Stimulated activated CD4-positive, alpha-beta T cell treated with anti-CD3 and anti-CD28 coated beads, Interleukin-1b, Interleukin-23, amount 100 ng/mL, for 4 hours (primary cell): ENCODE measurements around the gene PPM1N.
A peak's percentile ranks its signal among the peaks of the same experiment; 100 is the strongest.
"Not testable (repeated sequence)": the region's sequence is repeated elsewhere in the genome, so short reads cannot be mapped to it uniquely, and the experiment has no call there.

Experiments used
- DNase-seq, 2 donors: peaks; one replicate each; pipeline ENCODE4 v3.0.0-alpha.2; 2020; ENCODE audit warnings: low read depth in 2 of 2

PPM1N gene

DNA sequence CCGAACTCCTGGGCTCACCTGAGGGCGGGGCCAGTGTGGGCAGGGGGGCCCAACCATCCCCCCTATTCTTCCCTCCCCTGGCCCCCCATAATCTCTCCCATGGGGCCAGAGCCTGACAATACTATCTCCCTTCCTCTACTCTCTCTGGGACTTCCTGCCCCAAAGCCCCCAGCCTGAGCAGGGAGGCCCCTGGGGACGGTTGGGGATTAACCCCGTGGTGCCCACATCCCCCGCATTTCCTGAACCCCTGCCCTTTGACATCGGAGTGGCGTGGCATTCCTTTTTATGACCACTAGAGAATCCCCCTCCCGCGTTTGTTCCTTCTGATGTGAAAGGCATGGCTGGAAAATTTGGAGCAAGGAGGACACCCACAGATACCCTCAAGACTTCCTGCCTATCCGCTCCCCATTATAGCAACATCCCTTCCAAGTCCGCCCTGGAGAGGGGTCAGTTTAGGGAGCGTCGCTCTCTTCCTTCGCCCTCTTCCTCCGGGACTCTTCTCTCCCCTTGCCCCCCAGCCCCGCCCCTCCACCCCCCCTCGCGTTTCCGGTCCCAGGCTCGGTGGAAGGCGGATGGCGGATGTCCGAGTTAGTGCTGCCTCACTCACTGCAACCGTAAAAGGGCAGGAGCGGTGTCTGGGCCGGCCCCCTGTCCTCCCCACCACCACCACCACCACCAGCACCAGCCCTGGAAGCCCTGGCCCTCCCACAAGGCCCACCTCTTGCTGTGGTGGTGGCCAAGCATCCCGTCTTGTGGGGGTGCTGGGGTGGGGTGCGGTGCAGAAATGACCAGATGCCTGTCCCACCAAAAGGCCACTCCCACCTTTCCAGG lies 10.8 kb downstream of the PPM1N start:
- no peak for DNase-seq

DNA sequence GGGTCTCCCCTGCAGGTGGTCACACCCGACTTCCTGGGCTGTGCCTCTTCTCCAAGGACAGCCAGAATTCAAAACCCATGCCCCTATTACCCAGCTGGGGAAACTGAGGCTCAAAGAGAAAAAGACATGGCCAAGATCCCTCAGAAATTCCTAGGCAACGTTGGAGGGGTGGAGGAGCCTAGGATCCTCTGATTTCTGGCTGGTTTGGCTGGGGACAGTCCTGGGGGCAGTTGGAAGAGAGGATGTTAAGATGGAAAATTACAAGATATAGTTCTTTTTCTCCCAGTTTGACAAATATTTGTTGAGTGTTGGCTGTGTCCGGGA lies 11.4 kb downstream of the PPM1N start:
- DNase-seq = no peak

DNA sequence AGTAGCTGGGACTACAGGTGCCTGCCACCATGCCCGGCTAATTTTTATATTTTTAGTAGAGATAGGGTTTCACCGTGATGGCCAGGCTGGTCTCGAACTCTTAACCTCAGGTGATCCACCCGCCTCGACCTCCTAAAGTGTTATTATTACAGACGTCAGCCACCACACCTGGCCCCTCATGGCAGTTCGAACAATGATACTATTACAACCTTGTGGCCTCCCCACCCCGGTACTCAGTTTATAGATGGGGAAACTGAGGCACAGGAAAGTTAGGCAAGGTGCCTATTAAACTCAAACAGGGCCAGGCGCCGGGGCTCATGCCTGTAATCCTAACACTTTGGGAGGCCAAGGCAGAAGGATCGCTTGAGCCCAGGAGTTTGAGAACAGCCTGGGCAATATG lies 12.1 kb downstream of the PPM1N start:
- not testable (repeated sequence) for DNase-seq

DNA sequence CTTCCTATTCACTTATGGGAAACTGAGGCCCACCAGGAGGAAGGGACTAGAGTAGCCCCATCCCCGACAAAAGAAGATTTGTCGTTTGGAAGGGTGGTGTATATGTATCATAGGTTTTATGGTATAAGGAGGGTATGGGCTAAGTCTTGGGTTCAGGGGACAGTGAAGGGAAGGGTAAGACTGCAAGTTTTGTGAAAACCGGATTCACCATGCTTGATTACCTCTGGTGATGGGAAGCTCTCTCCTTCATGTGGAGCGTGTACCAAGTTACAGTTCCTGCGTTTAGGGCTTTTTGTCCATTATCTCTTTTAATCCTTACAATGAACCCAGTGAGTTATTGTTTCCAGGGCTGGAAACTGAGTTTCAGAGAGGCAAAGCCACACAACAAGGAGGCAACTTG lies 12.8 kb downstream of the PPM1N start:
- DNase-seq = no peak

DNA sequence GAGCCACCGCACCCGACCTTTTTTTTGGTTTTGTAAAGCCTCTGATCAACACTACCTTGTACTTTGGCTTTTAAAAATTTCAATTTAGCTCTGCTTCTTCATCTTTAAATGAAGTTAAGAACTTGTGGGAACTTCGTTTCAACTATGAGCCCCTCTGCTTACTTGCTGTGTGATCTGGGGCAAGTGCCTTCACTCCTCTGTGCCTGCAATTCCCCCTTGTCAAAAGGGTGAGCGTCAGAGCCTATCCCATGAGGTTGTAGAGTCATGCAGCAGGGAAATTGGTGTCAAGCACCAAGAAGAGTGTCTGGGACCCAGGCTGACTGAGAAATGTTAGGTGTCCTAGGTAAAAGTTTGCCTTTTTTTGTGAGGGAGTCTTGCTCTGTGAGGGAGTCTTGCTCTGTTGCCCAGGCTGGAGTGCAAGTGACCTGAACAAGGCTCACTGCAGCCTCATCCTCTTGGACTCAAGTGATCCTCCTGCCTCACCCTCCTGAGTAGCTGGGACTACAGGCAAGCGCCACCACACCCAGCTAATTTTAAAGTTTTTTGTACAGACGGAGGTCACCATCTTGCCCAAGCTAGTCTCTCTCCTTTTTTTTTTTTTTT lies 14.7 kb downstream of the PPM1N start:
- no peak for DNase-seq

DNA sequence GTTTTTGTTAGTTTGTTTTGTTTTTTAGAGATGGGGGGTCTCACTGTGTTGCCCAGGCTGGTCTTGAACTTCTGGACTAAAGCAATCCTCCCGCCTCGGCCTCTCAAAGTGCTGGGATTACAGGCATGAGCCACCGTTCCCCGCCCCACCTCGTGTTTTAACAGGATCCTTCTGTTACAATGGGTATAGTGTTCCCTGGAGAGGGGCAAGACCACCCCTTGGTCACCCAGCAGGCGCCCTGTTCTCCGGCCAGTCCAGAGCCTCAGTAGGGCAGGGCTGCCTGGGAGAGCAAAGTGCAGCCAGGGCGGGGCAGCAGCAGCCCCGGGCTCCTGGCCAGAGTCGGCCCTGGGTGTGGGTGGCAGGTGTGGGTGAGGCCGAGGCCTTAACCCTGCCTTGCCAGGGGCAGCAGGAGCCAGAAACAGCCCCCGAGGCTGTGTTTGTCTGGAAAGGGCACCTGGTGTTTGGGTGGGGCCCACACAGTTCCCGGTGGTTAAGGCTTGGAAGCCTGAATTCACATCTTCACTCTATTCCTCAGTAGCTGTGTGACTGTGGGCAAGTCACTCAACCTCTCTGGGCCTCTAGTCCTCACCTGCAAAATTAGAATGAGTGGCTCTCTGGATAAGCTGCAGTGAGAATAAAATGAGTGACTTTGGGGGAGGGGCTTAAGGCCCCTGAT lies 16.3 kb downstream of the PPM1N start:
- DNase-seq = no peak

DNA sequence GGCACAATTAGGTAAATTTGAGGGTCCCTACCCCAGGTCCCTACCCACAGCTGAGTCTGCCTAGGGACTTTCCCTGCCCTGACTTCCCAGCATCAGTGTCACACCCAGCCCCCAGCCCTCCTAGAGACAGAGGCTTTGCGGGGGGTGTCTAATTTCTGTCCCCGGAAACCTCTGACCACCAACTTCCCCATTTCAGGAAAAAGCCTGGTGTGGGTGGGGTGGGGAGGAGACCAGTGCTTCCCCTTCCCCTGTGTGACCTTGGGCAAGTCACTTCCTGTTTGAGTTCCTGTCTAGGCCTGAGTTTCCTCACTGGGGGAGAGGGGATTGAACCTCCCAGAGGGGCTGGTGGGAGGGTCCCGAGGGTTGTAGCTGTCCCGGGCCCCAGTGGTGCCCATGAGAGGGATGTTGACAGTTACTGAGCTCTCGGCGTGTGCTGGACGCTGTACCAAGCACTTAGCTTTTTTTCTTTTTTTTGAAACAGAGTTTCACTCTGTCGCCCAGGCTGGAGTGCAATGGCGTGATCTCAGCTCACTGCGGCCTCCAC lies 16.9 kb downstream of the PPM1N start:
- DNase-seq = peak in 1 of 2 donors; percentile 25

DNA sequence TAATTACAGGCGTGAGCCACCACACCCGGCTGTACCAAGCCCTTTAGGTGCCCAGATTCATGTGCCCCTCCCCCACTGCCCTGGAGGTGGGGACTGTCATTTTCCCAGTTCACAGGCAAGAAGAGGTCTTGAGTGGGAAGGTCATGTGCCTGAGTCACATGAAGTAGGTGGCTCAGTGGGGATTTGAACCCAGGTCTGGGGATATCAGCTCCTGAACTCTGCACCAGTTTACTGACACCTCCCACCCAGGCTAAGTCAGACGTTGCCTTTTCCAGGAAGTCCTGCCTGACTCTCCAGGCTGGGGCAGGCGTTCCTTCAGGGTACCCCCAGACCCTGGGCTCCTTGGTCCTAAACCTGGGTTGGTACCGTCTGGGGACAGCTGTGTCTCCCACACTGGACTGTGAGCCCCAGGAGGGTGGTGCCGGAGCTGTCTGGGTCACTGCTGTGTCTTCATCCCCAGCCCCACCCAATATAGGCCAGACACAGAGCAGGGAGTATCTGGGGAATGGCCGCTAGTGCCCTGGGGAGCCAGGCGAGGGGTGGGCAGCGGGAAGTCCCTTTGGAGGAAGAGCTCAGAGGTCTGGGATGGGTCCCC lies 17.7 kb downstream of the PPM1N start:
- DNase-seq = no peak

DNA sequence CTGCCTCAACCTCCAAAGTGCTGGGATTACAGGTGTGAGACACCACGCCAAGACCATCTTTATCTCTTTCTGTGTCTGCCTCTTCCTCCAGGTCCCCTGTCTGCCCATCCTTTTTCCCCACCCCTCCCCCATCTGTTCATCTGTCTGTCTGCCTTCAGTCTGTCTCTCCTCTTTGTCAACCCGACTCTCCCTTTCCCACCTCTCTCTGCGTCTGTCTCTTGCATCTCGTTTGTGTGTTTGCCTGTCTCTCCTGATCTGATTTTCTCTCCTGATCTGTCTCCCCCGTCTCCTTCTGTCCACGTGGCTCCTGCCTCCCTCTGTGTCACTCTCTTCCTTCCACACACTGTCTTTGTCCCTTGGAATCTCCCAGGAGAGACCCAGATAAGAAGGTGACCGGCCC lies 19.0 kb downstream of the PPM1N start:
- no peak for DNase-seq

DNA sequence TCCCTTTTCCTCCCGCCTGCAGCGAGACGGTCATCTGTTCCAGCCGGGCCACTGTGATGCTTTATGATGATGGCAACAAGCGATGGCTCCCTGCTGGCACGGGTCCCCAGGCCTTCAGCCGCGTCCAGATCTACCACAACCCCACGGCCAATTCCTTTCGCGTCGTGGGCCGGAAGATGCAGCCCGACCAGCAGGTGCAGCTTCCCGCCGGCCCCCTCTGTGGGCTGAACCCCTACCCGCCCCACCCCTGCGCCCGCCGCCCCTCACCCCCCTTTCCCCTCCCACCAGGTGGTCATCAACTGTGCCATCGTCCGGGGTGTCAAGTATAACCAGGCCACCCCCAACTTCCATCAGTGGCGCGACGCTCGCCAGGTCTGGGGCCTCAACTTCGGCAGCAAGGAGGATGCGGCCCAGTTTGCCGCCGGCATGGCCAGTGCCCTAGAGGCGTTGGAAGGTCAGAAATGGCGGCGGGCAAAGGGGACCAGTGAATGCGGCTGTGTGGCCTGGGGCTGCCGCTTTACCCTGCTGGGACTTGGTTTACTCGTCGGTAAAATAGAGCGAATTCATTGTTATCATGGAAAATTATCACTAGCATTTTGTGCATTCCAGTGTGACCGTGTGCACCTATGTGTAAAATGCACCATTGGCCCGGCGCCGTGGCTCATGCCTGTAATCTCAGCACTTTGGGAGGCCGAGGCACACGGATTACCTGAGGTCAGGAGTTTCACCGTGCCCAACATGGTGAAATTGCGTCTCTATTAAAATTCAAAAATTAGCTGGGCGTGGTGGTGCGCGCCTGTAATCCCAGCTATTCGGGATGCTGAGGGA lies 19.6 kb downstream of the PPM1N start:
- DNase-seq = no peak

DNA sequence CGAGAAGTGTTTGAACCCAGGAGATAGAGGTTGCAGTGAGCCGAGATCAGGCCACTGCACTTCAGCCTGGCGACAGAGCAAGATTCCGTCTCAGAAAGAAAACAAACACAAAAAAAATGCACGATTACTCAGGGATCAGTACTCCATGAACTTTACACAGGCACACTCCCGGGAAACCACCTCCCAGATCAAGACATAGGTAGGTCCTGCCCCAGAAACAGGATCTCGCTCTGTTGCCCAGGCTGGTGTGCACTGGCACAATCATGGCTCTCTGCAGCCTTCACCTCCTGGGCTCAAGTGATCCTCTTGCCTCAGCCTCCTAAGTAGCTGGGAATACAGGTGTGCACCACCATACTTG lies 20.2 kb downstream of the PPM1N start:
- no peak for DNase-seq

DNA sequence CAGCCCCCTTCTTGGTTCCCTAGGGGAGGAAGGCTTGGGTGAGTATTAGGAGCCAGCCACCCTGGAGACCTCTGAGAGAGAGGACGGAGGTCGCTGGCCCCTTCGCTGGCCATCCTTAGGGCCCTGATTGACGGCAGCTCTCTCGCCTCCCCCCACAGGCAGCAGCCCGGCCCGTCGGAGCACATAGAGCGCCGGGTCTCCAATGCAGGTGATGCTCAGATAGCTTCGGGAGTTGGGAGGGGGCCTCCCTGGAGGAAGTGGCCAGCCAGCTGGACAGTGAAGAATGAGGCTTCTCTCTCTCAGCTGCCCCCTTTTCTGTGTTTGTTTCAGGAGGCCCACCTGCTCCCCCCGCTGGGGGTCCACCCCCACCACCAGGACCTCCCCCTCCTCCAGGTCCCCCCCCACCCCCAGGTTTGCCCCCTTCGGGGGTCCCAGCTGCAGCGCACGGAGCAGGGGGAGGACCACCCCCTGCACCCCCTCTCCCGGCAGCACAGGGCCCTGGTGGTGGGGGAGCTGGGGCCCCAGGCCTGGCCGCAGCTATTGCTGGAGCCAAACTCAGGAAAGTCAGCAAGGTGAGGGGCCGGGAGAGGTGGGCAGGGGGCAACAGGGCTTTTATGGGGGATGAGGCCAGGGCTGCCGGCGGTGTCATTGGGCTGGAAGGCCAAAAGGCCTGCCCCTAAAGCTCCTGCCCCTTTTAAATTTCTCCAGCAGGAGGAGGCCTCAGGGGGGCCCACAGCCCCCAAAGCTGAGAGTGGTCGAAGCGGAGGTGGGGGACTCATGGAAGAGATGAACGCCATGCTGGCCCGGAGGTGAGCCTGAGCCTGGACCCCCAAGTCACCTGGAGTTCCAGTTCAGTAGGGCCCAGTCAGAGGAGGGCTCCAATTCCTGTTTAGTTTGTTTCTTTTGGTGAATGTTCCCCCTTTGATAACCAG lies 24.0 kb downstream of the PPM1N start:
- DNase-seq = no peak

DNA sequence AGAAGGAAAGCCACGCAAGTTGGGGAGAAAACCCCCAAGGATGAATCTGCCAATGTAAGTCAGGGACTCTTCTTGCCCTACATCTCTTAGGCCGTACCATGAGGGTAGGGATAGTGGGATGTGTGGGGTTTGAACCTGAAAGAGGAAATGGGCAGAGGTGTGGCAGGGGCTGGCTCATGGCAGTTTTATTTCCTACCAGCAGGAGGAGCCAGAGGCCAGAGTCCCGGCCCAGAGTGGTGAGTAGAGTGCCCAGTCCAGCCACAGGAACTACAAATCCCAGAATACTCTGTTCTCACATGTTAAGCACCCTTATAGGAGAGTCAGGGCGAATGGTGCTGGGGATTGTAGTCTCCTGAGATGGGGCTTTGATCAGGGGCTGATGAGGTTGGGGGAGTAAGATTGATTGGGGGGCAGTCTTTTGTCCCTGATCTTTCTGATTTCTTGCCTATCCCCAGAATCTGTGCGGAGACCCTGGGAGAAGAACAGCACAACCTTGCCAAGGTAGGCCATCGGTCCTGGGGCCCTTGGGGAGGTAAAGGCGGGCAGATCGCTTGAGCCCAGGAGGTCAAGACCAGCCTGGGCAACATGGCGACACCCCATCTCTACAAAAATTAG lies 25.5 kb downstream of the PPM1N start:
- peak; percentile 47 to 56 for DNase-seq

DNA sequence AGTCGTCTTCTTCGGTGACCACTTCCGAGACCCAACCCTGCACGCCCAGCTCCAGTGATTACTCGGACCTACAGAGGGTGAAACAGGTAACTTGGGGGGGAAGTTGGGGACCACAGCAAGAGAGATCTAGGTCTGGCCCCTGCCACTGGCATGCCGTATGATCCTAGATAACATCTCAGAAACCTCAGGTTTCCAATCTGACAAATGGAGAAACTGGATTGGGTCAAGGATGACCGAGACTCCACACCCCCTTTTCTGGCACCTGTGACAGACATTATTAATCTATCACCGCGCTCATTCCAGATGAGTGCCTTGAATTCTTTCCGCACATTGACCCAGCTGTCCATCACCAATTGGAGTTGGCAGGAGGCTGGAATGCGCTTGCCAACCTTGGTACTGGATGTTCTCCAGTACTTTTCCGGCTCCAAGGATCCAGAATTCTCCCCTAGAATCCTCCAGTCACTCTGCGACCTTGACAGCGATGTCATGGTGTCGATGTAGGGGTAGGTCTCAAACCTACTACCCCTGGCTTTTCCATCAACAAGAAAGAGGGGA lies 26.4 kb downstream of the PPM1N start:
- no peak for DNase-seq

DNA sequence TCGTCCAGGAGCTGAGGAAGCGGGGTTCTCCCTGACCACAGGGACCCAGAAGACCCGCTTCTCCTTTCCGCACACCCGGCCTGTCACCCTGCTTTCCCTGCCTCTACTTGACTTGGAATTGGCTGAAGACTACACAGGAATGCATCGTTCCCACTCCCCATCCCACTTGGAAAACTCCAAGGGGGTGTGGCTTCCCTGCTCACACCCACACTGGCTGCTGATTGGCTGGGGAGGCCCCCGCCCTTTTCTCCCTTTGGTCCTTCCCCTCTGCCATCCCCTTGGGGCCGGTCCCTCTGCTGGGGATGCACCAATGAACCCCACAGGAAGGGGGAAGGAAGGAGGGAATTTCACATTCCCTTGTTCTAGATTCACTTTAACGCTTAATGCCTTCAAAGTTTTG lies 27.9 kb downstream of the PPM1N start:
- no peak for DNase-seq

DNA sequence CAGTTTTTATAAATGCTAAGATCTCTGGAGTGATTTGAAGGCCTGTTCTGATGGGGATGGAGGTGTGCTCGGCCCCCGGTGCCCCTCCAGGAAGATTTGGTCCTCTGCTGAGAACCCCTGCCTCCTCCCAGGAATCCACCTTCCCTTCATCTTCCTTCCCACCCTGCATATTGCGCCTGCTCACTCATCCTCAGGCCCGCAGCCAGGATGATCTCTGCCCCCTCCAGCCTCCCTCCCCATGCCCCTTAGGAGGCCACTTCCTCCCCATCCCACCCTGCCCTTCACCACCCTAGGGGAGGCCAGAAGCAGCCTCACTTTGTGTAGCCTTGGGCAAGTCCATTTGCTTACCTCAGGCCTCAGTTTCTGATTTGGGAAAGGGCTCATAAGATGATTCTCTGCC lies 28.7 kb downstream of the PPM1N start:
- DNase-seq = no peak

DNA sequence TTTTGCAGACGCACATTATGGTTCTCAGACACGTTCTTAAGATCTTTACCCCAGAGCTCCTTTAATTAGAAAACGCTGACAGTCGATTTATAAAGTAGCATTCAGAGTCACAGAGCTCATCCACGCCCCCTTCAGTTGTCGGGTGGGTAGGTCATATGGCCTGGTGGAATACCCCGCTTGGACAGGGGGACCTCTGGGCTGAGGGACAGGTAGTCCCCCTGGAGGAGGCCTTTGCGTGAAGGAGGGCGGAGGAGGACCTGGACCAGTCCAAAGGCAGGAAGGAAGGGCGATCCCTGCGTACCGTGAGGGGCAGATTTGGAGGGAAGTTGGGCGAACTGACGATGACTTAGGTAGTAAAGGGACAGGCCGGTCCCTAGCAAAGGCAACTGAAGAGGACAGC lies 29.5 kb downstream of the PPM1N start:
- DNase-seq = no peak

DNA sequence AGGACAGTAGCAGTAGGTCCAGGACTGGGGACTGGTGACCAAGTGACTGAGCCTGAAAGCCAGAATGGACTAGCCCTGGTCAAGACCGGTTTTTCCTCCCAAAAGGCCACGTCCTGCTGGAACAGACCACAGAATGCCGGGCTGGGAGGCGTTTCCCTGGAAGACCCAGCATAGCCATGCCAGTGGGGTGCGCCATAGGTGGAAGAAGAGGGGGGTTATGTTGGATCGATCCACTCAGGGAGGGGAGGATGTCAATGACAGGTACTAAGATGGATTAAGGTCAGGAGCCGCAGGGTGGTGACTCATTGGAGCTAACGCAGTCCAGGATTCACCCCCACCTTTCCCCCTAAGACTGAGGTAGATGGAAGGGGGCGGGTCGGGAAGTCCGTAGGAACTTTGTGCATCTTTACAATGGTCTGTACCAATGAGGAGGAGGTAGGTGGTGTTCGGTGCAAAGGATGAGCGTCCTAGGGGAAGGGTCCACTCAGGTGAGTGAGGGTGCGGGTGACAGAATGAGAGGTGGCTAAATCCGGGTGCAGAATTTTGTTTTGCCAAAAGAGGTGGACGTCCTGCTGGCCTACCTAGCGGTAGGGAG lies 30.0 kb downstream of the PPM1N start:
- DNase-seq = no peak

DNA sequence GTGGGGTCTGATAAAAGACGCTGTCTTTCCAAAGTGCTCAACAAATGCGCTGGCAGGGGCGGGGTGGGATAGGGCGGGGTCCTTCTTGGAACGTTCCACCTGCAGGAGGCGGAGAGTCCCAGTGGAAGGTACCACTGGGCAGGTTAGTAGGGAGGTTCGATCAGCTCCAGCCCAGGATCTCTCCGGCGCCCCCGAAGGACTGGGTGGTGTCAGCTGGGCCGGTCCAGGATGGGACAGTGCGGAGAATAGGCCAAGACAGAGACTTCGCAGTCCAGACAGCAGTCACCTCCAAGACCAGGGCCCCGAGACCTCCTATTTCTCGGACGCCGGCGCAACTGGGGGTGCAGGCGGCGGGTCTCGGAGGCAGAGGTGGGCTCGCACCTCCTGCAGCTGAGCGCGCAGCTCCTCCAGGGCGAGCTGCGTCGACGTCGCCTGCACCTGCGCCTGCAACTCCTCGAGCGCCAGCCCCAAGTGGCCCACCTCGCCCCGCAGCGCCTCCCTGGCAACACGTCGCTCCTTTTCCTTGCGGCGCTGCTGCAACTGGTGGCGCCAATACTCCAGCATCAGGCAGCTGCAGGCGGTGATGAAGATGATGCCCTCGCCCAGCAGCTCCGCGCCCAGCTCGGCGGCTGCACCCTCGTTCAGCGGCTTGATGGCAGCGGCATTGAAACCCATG lies 30.6 kb downstream of the PPM1N start:
- no peak for DNase-seq
